ENCODE measurements around the gene PSME1. TPM values are rescaled to one million over a fixed set of nuclear protein-coding genes. Genes with fewer than 3 reads are reported as not detected.

Gene PSME1
- total RNA-seq, 2 experiments from 2014 or later = 414 to 418 TPM

DNA sequence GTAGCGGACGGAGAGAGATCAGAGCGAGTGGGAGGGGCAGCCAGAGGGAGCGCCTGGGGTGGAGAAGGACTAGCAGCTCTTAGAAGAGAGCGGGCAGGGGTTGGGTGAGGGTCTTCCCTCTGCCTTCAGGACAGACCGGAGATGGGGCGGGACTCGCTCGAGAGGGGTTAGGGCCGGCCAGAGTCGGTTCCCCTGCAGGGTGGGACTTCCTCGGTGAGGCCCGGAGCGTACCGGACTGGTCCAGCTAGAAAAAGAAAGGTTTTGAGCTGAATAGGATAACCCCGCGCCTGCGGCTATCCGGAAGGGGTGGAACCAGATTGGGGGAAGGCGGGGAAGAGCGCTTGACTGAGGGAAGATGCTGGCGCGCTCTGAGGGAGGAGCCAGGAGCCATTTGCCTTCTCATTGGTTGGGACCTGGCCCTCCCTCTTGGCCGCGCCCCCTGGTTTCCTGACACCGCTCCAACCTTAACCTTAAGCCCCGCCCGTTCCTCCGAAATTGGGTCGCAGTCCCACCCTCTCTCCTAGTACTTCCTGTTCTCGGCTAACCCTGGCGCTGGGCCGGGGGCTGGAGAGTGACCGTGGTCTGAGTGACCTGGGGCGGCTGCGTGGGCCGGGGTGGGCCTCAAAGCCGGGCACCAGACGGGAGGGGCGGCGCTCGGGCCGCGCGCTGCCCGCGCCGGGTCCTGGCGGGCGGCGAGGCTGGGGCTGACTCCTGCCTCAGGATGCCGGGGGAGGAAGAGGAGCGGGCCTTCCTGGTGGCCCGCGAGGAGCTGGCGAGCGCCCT is 11.2 kb downstream of the PSME1 start, which contains the start of gene RNF31:
RNF31 (plus strand) TSS at position 521 of the 783 bp plus-strand sequence; CDS start at position 722, 201 bp downstream.
- DNase-seq (peak; percentile 99), ATAC-seq (peak; percentile 89)
- peaks cover 73% of the 10 kb centered on the region for H3K36me3 Mint-ChIP-seq (ENCODE audit: low read depth)
- intact Hi-C loops (cut with DNase I, micrococcal nuclease) = loop anchor here (1.0 to 10.0 kb wide), 18 partner anchors 11 to 1112 kb away; partner anchors contain the start of genes CHMP4A (in 2 of the 2), DCAF11 (in 2 of the 2), IPO4 (in 2 of the 2) and IRF9 (in 2 of the 2)
- H3K9me3 Mint-ChIP-seq (ENCODE audit: low read depth) = no peaks in the 10 kb centered on the region
- peak within 1 kb of the TSS; percentile 94 for H3K4me3 Mint-ChIP-seq
- peaks cover 57% of the 10 kb centered on the region for H3K4me1 Mint-ChIP-seq
- H3K27ac Mint-ChIP-seq = peak within 1 kb of the TSS; percentile 97
- POLR2A ChIA-PET = interaction anchor here (0.5 to 4.1 kb wide), 12 partner anchors 9 to 858 kb away, joined by 3 to 36 read pairs (median 5); partner anchors contain the start of genes DCAF11, IRF9, NRL and PABPN1
- no peaks in the 10 kb centered on the region for H3K27me3 Mint-ChIP-seq
- CTCF ChIA-PET = interaction anchor here (0.6 to 3.6 kb wide), 19 partner anchors 9 to 193 kb away, joined by 3 to 43 read pairs (median 4); partner anchors contain the start of genes CIDEB, DCAF11, IPO4 and IRF9

DNA sequence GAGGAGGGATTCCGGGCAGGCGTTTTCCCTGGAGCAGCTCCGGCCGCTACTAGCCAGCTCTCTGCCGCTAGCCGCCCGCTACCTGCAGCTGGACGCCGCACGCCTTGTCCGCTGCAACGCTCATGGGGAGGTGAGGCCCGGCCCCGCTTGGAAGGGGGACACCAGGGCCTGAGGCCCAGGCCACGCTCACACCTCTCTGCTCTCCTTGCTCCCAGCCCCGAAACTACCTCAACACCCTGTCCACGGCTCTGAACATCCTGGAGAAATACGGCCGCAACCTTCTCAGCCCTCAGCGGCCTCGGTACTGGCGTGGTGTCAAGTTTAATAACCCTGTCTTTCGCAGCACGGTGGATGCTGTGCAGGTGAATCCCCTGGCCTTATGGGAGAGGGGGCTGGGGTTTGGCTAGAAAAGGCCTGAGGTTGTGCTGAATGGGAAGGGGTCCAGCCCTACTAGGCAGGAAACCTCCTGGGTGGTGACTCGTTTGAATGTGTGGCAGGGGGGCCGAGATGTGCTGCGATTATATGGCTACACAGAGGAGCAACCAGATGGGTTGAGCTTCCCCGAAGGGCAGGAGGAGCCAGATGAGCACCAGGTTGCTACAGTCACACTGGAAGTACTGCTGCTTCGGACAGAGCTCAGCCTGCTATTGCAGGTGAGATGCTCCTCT is 11.9 kb downstream of the PSME1 start:
- intact Hi-C loops (cut with DNase I, micrococcal nuclease) = loop anchor here (1.0 to 10.0 kb wide), 17 partner anchors 12 to 1113 kb away; partner anchors contain the start of genes CHMP4A (in 2 of the 2), IPO4 (in 2 of the 2), IRF9 (in 2 of the 2) and ACIN1 (in 1 of the 2)
- Mint-ChIP-seq H3K27me3 (no peaks in the 10 kb centered on the region), H3K9me3 (ENCODE audit: low read depth) (no peaks in the 10 kb centered on the region), H3K27ac (peak overlapping the region; percentile 78), H3K36me3 (ENCODE audit: low read depth) (peaks cover 69% of the 10 kb centered on the region), H3K4me1 (peaks cover 53% of the 10 kb centered on the region), H3K4me3 (peak overlapping the region; percentile 94)
- ChIA-PET POLR2A (interaction anchor here (1.7 to 4.1 kb wide), 4 partner anchors 13 to 95 kb away, joined by 6 to 36 read pairs (median 14); partner anchors contain the start of genes DCAF11, IRF9, NRL and PCK2), CTCF (interaction anchor here (0.6 to 3.6 kb wide), 12 partner anchors 8 to 516 kb away, joined by 3 to 43 read pairs (median 5); partner anchors contain the start of genes CIDEB, DCAF11, IRF9 and NRL)
- DNase-seq = peak; percentile 29
- no peak for ATAC-seq

DNA sequence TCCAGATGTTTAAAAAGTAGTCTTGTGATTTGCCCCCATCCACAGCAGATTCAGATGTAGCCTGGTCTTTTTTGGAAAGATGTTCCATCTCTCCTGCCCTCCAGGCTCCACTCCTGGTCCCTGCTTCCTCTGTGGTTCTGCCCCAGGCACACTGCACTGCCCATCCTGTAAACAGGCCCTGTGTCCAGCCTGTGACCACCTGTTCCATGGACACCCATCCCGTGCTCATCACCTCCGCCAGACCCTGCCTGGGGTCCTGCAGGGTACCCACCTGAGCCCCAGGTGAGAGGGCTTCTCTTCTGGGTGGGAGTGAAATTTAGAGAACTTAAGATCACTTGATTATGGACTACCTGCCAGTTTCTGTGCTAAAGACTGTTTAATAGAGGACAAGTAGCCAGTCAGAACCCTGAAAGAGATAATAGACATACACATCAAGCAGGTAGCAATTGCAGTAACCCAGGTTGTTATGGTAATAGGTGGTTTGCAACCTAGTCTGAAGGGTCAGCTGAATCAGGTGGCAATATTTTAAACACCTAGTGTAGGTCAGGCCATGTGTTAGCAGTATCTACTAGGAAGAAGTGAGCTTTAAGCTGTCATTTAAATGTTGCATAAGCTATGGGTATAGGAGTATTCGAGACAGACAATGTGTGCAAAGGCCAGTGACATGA is 13.4 kb downstream of the PSME1 start:
- Mint-ChIP-seq H3K4me1 (peaks cover 38% of the 10 kb centered on the region), H3K9me3 (ENCODE audit: low read depth) (no peaks in the 10 kb centered on the region), H3K27me3 (no peaks in the 10 kb centered on the region), H3K36me3 (ENCODE audit: low read depth) (peaks cover 58% of the 10 kb centered on the region), H3K4me3 (peak overlapping the region; percentile 94), H3K27ac (no peak overlapping the region)
- no peak for ATAC-seq
- CTCF ChIA-PET = interaction anchor here (1.0 to 2.7 kb wide), 4 partner anchors 11 to 41 kb away, joined by 4 to 21 read pairs (median 7); partner anchors contain the start of genes DCAF11, IRF9 and NRL
- intact Hi-C loops (cut with DNase I, micrococcal nuclease) = loop anchor here (5.0 to 10.0 kb wide), 4 partner anchors 148 to 1115 kb away; partner anchors contain the start of genes ACIN1 (in 1 of the 2), C14orf119 (in 1 of the 2), DHRS1 (in 1 of the 2) and NGDN (in 1 of the 2)
- POLR2A ChIA-PET = no interaction called here
- no peak for DNase-seq

DNA sequence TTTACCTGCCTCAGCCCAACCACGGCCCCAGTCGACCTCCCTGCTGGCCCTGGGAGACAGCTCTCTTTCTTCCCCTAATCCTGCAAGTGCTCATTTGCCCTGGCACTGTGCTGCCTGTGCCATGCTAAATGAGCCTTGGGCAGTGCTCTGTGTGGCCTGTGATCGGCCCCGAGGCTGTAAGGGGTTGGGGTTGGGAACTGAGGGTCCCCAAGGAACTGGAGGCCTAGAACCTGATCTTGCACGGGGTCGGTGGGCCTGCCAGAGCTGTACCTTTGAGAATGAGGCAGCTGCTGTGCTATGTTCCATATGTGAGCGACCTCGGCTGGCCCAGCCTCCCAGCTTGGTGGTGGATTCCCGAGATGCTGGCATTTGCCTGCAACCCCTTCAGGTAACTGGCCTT is 14.1 kb downstream of the PSME1 start:
- Mint-ChIP-seq H3K4me1 (peaks cover 32% of the 10 kb centered on the region), H3K36me3 (ENCODE audit: low read depth) (peaks cover 60% of the 10 kb centered on the region), H3K27ac (no peak overlapping the region), H3K27me3 (no peaks in the 10 kb centered on the region), H3K4me3 (no peak overlapping the region), H3K9me3 (ENCODE audit: low read depth) (no peaks in the 10 kb centered on the region)
- CTCF ChIA-PET = interaction anchor here (0.5 to 2.7 kb wide), 4 partner anchors 11 to 81 kb away, joined by 3 to 21 read pairs (median 7); partner anchors contain the start of genes DCAF11, IRF9 and NRL
- POLR2A ChIA-PET = no interaction called here
- intact Hi-C loops (cut with DNase I, micrococcal nuclease) = no loop called here
- ATAC-seq (no peak), DNase-seq (no peak)

DNA sequence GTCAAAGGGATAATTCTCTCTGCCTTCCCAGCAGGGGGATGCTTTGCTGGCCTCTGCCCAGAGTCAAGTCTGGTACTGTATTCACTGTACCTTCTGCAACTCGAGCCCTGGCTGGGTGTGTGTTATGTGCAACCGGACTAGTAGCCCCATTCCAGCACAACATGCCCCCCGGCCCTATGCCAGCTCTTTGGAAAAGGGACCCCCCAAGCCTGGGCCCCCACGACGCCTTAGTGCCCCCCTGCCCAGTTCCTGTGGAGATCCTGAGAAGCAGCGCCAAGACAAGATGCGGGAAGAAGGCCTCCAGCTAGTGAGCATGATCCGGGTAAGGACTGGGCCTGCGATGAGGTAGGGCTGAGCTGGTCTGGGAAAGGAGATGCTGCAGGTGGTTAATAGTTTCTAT is 14.6 kb downstream of the PSME1 start:
- peaks cover 59% of the 10 kb centered on the region for H3K36me3 Mint-ChIP-seq (ENCODE audit: low read depth)
- POLR2A ChIA-PET = no interaction called here
- H3K9me3 Mint-ChIP-seq (ENCODE audit: low read depth) = no peaks in the 10 kb centered on the region

DNA sequence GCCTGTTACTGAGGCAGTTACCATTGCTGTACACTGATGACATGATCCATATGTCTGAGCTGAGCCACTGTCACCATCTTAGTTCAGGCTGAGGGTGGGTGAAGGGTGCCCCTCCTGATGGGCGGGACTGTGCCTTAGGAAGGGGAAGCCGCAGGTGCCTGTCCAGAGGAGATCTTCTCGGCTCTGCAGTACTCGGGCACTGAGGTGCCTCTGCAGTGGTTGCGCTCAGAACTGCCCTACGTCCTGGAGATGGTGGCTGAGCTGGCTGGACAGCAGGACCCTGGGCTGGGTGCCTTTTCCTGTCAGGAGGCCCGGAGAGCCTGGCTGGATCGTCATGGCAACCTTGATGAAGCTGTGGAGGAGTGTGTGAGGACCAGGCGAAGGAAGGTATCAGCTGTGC is 15.0 kb downstream of the PSME1 start:
- POLR2A ChIA-PET = interaction anchor here (0.8 to 1.2 kb wide), 2 partner anchors 9 to 11 kb away, joined by 4 to 5 read pairs; partner anchors contain the start of gene IRF9
- intact Hi-C loops (cut with DNase I, micrococcal nuclease) = no loop called here
- Mint-ChIP-seq H3K4me3 (no peak overlapping the region), H3K27ac (no peak overlapping the region), H3K9me3 (ENCODE audit: low read depth) (no peaks in the 10 kb centered on the region), H3K27me3 (no peaks in the 10 kb centered on the region), H3K4me1 (peaks cover 25% of the 10 kb centered on the region), H3K36me3 (ENCODE audit: low read depth) (peaks cover 59% of the 10 kb centered on the region)
- DNase-seq = no peak
- CTCF ChIA-PET = interaction anchor here (2.4 to 2.7 kb wide), 2 partner anchors 10 to 42 kb away, joined by 10 to 21 read pairs; partner anchors contain the start of gene IRF9
- ATAC-seq = no peak

More for the DNA sequence above, 14.6 kb downstream of the PSME1 start:
- Mint-ChIP-seq H3K4me3 (no peak overlapping the region), H3K27ac (no peak overlapping the region), H3K4me1 (peaks cover 27% of the 10 kb centered on the region), H3K27me3 (no peaks in the 10 kb centered on the region)
- CTCF ChIA-PET = interaction anchor here (0.5 to 2.7 kb wide), 4 partner anchors 10 to 81 kb away, joined by 3 to 21 read pairs (median 7); partner anchors contain the start of genes DCAF11, IRF9 and NRL
- intact Hi-C loops (cut with DNase I, micrococcal nuclease) = no loop called here
- DNase-seq (no peak), ATAC-seq (no peak)

DNA sequence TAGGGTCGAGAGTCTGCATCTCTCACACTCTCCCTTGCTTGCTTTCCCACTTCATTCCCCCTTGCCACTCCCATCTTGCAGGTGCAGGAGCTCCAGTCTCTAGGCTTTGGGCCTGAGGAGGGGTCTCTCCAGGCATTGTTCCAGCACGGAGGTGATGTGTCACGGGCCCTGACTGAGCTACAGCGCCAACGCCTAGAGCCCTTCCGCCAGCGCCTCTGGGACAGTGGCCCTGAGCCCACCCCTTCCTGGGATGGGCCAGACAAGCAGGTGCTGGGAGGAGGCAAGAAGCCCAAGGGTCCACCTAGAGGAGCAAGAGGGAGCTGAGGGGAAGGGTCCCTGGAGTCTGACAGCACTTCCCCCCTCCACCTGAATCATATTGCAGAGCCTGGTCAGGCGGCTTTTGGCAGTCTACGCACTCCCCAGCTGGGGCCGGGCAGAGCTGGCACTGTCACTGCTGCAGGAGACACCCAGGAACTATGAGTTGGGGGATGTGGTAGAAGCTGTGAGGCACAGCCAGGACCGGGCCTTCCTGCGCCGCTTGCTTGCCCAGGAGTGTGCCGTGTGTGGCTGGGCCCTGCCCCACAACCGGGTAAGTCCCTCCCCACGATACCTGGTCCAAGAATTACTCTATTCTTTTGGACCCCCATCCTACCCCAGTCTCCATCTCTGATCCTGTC is 15.5 kb downstream of the PSME1 start:
- CTCF ChIA-PET = interaction anchor here (2.4 to 2.7 kb wide), 2 partner anchors 9 to 43 kb away, joined by 10 to 21 read pairs; partner anchors contain the start of gene IRF9
- Mint-ChIP-seq H3K27me3 (no peaks in the 10 kb centered on the region), H3K4me1 (peaks cover 25% of the 10 kb centered on the region), H3K4me3 (no peak overlapping the region), H3K9me3 (ENCODE audit: low read depth) (no peaks in the 10 kb centered on the region), H3K36me3 (ENCODE audit: low read depth) (peaks cover 56% of the 10 kb centered on the region), H3K27ac (no peak overlapping the region)
- DNase-seq = no peak
- no peak for ATAC-seq
- intact Hi-C loops (cut with DNase I, micrococcal nuclease) = no loop called here
- POLR2A ChIA-PET = interaction anchor here (0.8 to 1.2 kb wide), 3 partner anchors 8 to 10 kb away, joined by 3 to 5 read pairs (median 4); partner anchors contain the start of genes EMC9 and IRF9

DNA sequence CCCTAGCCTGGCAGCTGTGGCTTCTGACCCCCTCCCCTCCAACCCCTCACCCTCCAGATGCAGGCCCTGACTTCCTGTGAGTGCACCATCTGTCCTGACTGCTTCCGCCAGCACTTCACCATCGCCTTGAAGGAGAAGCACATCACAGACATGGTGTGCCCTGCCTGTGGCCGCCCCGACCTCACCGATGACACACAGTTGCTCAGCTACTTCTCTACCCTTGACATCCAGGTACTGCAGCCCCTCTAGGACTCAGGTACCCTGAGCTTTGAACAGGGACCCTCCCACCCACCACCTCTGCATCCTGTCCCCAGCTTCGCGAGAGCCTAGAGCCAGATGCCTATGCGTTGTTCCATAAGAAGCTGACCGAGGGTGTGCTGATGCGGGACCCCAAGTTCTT is 19.1 kb downstream of the PSME1 start:
- H3K9me3 Mint-ChIP-seq (ENCODE audit: low read depth) = no peaks in the 10 kb centered on the region
- H3K36me3 Mint-ChIP-seq (ENCODE audit: low read depth) = peaks cover 53% of the 10 kb centered on the region
- ATAC-seq = no peak
- no peak overlapping the region for H3K4me3 Mint-ChIP-seq
- no peaks in the 10 kb centered on the region for H3K27me3 Mint-ChIP-seq
- peaks cover 6% of the 10 kb centered on the region for H3K4me1 Mint-ChIP-seq
- intact Hi-C loops (cut with DNase I, micrococcal nuclease) = no loop called here
- ChIA-PET POLR2A (no interaction called here), CTCF (interaction anchor here (1.2 kb wide), 1 partner anchor 8 kb away, joined by 6 read pairs; the partner anchor contains the start of gene RNF31)
- no peak for DNase-seq
- H3K27ac Mint-ChIP-seq = no peak overlapping the region

DNA sequence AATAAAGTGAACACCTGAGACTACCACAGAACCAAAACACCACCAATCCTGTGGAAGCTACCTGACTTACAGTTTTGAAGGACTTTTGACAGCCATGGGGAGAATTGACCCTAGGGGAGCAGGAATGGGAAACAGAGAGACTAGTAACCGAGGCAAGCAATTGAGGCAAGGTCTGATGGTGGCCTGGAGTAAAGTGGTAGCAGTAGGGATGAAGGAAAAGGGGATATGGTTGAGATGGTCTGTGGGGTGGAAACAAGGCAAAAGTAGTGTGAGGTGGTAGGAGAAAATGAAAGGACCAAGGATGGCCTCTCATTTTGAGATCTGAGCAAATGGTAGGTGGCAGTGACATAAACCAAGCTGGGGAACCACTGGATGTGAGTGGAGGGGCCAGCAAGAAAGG is 20.8 kb downstream of the PSME1 start:
- peaks cover 9% of the 10 kb centered on the region for H3K4me1 Mint-ChIP-seq
- peak overlapping the region; percentile 49 for H3K27ac Mint-ChIP-seq
- intact Hi-C loops (cut with DNase I, micrococcal nuclease) = no loop called here
- CTCF ChIA-PET = no interaction called here
- no peak overlapping the region for H3K4me3 Mint-ChIP-seq
- peaks cover 53% of the 10 kb centered on the region for H3K36me3 Mint-ChIP-seq (ENCODE audit: low read depth)
- POLR2A ChIA-PET = no interaction called here
- ATAC-seq = no peak
- no peaks in the 10 kb centered on the region for H3K27me3 Mint-ChIP-seq
- H3K9me3 Mint-ChIP-seq (ENCODE audit: low read depth) = no peaks in the 10 kb centered on the region
- DNase-seq = no peak

DNA sequence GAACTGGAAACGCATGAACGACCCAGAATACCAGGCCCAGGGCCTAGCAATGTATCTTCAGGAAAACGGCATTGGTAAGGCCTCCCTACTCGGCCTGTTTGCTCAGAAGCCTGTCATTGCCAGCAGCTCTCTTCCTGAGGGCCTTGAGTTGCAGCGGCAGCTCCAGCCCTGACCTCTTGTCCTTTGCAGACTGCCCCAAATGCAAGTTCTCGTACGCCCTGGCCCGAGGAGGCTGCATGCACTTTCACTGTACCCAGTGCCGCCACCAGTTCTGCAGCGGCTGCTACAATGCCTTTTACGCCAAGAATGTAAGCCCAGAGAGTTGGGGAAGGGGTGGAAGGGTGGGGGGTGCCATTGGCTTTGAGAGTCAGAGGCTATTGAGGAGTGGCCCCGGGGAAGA is 21.3 kb downstream of the PSME1 start:
- CTCF ChIA-PET = no interaction called here
- Mint-ChIP-seq H3K4me3 (no peak overlapping the region), H3K27ac (no peak overlapping the region), H3K4me1 (peaks cover 14% of the 10 kb centered on the region), H3K9me3 (ENCODE audit: low read depth) (no peaks in the 10 kb centered on the region), H3K27me3 (no peaks in the 10 kb centered on the region), H3K36me3 (ENCODE audit: low read depth) (peaks cover 55% of the 10 kb centered on the region)
- POLR2A ChIA-PET = no interaction called here
- ATAC-seq = no peak
- intact Hi-C loops (cut with DNase I, micrococcal nuclease) = no loop called here
- DNase-seq = no peak

Data from activated CD4-positive, alpha-beta T cell treated with anti-CD3 and anti-CD28 coated beads for 36 hours (primary cell).